HG03565 (cell line): Measurements from ENCODE around the gene LNPEP.

Experiments
- ATAC-seq: cut with Tn5 transposase; IDR thresholded peaks from one replicate; pipeline ENCODE4 v1.9.1; 2021; ENCODE audit warnings: mild to moderate bottlenecking, moderate library complexity; ENCODE audit not compliant: unreplicated experiment

LNPEP gene

DNA sequence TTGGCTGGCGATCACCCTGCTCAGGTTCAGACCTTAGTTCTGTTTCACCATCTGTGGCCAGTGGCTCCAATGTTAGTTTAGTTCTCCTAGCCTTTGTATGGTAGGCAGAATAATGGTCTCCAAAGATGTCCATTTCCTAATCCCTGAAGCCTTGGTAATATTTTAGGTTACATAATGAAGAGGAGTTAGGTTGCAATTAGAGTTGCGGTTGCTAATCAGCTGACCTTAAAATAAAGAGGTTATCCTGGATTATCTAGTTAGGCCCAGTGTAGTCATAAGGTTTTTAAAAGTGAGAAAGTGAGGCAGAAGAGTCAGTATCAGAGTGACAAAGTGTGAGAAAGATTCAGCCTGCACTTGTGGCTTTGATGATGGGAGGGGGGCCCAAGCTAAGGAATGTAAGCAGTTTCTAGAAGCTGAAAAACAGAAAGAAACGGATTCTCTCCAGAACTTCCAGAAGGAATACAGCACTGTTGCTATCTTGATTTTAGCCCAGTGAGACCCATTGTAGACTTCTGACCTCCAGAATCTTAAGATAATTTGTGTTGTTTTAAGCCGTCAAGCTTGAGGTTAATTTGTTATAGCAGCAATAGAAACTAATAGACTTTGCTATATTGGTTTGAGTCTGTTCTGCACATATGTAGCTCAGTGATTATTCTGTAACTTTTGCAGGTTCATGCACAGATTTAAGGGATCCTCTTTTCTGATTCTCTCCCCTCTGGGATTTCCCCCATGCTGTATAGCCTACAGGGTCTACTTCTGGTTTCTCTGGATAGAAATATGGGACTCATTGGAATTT lies 21.6 kb downstream of the LNPEP start:
- ATAC-seq, result peak; percentile 36

DNA sequence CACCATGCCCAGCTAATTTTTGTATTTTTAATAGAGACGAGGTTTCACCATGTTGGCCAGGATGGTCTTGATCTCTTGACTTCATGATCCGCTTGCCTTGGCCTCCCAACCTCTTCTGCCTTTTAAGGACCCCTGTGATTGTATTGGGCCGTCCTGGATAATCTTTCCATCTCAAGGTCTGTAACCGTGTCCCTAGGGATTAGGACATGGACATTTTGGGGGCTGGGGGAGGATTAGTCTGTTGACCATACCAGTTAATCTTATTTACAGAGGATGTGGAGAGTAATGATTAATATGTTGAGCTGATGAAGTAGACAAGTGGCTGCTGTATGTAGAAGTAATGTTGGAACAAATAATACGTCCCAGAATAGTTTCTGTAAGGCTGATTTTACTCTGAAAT lies 23.1 kb downstream of the LNPEP start:
- no peak for ATAC-seq

GRCh38 chr5:96961053-96961452 lies 25.2 kb downstream of the LNPEP start:
- peak; percentile 64 for ATAC-seq

DNA sequence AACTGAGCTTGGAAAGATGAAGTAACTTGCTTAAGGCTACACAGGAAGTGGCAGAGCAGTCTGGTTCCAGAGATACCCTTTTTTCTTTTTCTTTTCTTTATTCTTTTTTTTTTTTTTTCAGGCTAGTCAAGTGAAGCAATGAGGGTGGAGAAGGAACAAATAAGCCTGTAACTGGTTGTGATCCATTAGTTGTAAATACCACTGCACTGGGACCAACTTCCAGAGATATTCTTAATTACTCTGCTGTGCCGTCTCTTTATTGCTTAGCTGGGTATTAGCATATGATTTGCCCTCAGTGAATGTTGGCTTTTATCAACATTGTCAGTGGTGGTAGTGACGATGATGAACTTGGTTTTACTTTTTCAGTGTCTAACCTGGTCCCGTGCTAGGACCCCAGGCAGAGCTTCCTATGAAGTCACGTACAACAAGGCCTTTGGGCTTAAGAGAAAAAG lies 26.7 kb downstream of the LNPEP start:
- ATAC-seq, result no peak

DNA sequence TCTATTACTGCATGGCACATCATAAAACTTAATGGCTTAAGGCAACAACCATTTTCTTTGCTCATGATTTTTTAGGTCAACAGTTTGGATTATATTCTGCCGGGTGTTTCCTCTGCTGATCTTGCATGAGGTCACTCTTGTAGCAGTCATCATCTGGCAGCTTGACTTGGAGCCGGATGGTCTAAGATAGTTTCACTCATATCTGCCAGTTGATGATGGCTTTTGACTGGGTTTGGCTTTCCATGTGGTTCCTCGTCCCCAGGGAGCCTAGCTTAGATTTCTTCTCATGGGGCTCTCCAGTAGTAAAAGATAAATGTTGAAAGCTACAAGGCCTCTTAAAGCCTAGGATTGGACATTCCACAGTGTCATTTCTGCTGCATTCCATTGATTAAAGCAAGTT lies 27.4 kb downstream of the LNPEP start:
- ATAC-seq, result peak; percentile 26

GRCh38 chr5:96966801-96967200 lies 30.9 kb downstream of the LNPEP start:
- no peak for ATAC-seq

DNA sequence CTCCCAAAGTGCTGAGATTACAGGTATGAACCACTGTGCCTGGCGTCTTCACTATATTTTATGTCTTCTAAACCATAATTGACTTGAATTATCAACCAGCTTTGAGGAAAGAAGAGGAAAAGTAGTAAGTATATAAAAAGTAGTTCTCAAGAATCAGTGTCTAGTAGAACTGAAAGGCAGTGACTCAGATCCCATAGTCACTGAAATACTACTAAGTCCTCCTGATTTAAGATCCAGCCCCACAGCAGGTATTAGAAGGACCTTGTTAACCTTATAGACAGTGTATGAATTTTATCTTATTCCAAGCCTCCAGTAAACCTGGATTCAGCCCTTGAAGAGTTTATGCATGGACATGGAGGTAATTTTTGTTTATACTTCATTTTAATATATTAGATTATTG lies 31.5 kb downstream of the LNPEP start:
- ATAC-seq, result no peak

DNA sequence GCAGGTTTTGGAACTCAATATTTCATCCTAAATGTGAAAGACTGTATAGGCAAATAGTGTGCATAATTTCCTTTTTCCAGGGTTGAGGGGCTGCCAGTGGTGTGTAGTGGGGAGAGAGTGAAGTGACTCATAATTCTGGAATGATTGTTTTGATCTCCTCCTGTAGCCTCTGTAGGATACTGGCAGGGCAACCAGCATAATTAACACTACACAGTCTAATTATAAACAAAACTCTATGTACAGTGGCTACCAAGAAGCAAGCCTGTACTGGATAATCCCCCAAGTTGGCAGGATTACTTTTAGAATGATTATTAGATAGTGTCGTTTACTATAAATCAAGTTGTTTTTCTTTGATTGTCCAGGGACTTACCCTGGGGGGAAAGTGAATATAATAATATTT lies 32.2 kb downstream of the LNPEP start:
- no peak for ATAC-seq

DNA sequence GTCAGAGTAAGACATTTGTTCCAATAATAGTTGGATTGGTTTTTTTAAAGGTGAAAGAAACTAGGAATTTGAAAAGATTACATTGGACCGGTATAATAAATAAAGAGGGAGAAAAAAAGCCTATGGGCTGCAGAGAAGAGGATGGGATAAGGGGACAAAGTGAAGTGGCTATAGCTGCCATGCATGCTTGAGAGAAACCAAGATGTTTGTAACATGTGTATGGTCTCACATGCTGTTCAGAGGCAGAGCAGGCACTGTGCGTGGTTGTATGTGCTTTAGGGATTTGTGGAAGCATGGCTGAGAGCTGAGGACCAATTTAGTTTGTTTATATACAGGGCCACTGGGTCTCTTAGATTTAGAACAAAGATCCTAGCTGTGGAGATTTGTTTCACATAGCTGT lies 32.7 kb downstream of the LNPEP start:
- no peak for ATAC-seq

DNA sequence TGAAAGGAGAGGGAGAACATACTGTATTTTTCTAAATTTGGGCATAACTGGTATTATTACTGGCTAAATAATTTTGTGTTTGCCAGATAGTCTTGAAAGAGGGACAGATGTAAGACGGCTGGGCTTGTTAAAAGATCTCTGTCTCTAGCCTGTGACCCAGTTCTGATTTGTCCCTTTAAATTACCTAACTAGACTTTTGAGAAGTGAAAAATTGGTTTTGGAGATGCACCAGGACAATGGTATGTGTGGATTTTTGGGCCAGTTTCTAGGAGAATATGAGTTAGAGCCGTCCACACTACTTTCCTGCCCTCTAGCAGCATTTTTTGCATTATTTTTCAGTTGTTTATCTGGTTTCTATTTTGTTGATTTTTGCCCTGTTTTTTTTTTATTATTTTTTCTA lies 33.5 kb downstream of the LNPEP start:
- ATAC-seq, result no peak

GRCh38 chr5:96972599-96973334 lies 36.9 kb downstream of the LNPEP start:
- no peak for ATAC-seq

DNA sequence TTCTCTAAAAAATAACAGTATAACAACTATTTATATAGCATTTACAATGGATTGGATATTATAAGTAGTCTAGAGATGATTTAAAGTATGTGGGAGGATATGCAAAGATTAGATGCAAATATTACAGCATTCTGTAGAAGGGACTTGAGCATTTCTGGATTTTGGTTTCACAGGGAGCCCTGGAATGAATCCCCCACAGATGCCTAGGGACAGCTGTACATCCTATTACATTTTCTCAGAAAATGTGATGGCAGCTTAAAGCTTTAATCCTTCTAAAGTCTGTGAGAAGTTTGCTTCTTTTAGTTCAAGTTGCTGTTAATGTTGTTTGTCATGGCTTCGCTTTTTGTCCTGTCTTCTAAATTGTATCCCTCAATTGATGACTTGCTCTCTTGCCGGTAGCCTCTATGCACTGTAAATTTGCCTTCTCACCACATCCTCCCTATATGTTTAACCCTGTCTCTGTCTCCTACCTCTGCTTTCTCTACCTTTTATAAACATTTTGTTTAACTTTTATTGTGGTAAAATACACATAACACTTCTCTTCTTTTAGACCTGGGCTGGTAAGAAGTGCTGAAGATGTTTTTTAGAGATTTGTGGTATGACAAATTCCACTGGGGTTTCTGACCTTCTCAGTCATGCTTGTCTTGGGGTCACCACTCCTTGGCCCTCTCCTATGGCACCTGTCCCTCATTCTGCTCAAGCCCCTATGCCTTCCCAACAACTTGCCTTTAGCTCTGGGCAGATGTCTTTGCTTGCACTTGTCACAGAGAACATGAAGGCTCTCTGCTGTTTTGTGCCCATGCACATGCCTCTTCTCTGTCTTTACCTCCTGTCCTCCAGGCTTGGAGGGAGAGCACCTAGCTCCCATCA lies 37.9 kb downstream of the LNPEP start:
- ATAC-seq, result peak; percentile 37

DNA sequence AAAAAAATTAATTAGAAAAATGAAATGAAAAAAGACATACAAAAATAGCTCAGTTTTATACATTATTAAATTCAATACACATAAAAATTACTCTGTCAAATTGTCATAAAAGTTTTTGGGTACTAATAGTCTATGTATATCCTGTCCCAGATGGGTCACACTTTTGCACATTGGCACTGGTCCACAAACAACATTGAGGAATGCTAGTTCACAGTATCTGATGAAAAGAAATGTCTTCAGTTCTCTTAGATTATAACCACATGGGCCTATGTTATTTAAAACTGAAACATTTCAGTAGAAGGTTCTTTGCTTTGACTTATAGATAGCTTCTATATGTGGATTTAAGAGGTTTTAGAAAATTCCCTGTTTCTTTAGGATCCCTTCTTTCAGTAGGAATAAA lies 39.8 kb downstream of the LNPEP start:
- no peak for ATAC-seq

- ATAC-seq, result no peak
These were observed 41.3 kb downstream of the LNPEP start for GRCh38 chr5:96977228-96977627.

DNA sequence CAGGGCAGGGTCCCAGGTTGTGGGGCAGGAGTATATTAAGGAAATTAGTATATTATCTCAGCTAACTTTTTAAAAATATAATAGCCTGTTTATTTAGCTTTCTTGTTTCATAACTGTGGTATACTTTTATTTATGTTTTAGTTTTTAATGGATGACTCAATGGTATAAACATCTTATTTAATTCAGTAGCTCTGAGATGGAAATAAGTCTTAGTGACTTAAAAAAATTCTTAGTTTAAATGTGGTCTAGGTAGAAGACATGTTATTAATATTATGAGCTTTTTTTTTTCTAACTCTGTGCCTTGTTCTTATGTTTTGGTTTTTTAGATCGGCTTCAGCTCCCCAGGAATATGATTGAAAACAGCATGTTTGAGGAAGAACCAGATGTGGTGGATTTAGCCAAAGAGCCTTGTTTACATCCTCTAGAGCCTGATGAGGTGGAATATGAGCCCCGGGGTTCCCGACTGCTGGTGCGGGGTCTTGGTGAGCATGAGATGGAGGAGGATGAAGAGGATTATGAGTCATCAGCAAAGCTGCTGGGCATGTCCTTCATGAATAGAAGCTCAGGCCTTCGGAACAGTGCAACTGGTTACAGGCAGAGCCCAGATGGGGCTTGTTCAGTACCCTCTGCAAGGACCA lies 43.1 kb downstream of the LNPEP start:
- ATAC-seq, result no peak

DNA sequence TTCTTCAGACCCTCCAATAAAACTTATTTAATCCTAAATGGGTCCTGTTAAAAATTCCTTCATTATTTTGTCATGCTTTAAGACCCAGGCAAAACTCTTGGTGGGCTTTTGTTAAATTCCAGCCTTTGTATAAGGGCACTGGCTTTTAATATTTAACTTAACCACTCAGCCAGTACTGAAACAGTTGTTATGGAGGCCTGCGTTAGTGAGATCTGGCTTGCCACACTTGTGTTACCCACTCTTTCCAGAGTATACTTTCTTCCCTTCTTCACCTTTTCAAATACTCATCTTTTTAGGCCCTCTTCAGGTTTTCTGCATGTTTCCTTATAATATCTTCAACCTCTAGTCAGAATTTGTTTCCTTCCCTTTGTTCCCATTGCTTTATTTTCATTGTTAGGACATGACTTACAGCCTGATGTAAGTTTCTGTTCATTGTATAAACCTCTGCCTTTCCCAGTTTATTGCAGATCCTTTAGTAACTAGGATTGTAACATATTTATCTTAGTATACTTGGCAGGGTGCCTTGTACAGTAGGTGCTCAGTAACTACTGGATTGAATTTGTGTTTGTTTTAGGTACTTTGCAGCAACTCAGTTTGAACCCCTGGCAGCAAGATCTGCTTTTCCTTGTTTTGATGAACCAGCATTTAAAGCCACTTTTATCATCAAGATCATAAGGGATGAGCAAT lies 48.8 kb downstream of the LNPEP start:
- ATAC-seq, result no peak

- no peak for ATAC-seq
These were observed 50.6 kb downstream of the LNPEP start for GRCh38 chr5:96986450-96986849.

DNA sequence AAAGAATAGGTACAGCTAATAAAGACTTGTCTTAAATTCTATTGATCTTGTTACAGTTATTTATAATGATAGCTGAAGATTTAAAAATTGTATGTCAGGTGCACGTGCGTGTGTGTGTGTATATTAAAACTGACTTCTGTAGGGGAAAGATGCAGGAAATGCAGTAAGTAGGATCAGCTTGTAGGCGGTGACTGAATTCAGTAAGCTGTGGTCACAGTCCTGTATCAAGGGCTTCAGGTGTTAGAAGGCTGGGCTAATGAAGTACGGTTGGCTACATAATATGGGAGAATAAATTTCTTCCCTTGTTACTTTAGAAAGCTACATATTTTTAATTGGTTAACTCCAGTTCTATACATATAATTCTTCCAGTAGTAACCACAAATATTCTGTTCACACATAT lies 54.2 kb downstream of the LNPEP start:
- no peak for ATAC-seq

DNA sequence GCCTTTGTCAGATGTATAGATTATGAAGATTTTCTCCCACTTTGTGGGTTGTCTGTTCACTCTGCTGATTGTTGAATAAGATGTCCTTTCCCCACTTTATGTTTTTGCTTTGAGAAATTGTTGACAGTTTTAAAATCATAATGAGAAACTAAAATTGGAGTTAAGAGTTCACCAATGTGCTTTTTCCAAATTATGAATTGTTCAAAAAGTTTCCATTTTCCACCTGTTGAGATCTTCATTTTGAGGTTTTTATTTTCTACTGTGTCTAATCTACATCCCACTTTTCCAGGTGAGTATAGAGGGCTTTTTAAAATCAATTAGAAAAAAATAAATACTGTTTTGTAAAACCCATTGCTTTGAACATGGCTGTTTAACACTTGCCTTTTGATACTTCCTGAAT lies 55.8 kb downstream of the LNPEP start:
- ATAC-seq, result no peak

DNA sequence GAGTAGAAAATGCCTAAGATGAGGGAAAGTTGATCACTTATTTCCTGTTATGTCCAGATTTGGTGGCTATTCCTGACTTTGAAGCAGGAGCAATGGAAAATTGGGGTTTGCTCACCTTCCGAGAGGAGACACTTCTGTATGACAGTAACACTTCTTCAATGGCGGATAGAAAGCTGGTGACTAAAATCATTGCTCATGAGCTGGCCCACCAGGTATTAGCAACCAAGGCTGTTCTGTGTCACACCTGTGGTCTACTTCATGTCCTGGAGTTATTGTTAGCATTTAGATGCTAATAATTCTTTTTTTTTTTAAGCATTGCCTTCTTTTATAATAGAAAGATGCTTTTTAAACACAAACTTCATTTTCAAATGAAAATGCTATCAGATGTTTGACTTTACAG lies 57.9 kb downstream of the LNPEP start:
- ATAC-seq, result no peak
